ENCODE data around the gene ERC2.

The ERC2 gene

DNA sequence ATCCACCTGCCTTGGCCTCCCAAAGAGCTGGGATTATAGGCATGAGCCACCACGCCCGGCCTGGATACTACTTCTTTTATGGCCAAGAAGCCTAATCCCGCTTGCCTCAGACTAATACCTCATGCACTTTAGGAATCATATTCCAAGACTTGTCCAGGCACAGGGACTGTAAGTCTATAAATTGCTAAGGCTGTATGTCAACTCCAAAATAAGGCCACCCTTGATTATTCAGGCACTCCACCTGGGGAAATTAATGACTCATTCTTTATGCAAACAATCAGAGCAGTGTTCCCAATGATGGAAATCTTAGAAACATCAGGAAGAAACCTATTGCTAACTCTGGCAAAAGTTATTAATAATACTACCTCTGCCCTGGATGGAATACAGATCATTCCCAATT, 98.4 kb downstream of the ERC2 start (continued):
- no peak for TF ChIP-seq RARB (CRISPR knock-in tag; IDR thresholded peaks at IDR 0.05)

DNA sequence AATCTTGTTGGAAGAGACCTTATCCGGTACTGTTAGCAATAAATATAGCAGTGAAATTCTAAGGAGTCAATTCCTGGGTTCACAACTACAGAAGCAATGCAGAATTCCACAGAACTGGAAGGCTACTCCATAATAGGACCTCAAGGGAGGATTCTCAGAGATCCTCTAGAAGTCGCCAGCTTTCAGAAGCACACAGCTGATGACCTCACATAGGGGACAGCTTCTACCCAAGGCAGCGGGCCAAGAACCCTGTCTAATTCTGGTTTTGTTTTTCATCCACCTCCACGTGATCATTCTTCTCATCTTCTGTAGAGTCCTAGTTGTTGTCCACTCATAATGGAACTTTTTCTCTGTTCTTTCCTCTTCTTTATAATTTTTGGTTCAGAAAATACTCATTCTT, 99.4 kb downstream of the ERC2 start:
- no peak for TF ChIP-seq ISL1 (CRISPR knock-in tag; IDR thresholded peaks at IDR 0.05)
- ATAC-seq, result no peak

DNA sequence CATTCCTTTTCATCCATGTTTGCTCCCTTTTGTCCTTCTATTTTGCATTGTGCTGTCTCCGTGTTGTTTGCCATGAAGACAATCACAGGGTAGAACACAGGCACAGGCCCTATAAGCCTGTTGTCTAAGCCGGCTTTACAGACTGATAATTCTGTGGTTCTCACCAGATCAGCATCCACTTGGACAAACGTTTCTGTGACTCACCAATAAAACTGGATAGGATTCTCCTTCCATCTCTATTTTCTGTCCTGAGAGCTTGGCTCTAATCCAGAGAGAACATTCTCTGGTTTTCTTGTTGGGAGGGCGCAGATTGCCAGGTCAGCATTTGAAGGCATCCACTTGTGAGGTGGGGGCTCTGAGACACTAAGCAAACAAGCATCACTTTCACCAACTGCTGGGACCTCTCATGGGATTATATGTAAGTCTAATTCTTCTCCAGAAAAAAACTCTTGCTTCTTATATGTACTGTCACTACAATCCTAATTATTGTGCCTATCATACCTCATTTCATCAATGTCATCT, 101.6 kb downstream of the ERC2 start:
- no peak for ATAC-seq
- TF ChIP-seq, protein P1, sequence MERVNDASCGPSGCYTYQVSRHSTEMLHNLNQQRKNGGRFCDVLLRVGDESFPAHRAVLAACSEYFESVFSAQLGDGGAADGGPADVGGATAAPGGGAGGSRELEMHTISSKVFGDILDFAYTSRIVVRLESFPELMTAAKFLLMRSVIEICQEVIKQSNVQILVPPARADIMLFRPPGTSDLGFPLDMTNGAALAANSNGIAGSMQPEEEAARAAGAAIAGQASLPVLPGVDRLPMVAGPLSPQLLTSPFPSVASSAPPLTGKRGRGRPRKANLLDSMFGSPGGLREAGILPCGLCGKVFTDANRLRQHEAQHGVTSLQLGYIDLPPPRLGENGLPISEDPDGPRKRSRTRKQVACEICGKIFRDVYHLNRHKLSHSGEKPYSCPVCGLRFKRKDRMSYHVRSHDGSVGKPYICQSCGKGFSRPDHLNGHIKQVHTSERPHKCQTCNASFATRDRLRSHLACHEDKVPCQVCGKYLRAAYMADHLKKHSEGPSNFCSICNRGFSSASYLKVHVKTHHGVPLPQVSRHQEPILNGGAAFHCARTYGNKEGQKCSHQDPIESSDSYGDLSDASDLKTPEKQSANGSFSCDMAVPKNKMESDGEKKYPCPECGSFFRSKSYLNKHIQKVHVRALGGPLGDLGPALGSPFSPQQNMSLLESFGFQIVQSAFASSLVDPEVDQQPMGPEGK (CRISPR knock-in tag; IDR thresholded peaks at IDR 0.05; ENCODE audit: borderline replicate concordance), result no peak
- TF ChIP-seq GLIS3 (CRISPR knock-in tag; IDR thresholded peaks at IDR 0.05), result no peak
- TF ChIP-seq, protein P2, sequence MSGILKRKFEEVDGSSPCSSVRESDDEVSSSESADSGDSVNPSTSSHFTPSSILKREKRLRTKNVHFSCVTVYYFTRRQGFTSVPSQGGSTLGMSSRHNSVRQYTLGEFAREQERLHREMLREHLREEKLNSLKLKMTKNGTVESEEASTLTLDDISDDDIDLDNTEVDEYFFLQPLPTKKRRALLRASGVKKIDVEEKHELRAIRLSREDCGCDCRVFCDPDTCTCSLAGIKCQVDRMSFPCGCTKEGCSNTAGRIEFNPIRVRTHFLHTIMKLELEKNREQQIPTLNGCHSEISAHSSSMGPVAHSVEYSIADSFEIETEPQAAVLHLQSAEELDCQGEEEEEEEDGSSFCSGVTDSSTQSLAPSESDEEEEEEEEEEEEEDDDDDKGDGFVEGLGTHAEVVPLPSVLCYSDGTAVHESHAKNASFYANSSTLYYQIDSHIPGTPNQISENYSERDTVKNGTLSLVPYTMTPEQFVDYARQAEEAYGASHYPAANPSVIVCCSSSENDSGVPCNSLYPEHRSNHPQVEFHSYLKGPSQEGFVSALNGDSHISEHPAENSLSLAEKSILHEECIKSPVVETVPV (CRISPR knock-in tag; IDR thresholded peaks at IDR 0.05), result no peak
- no peak for TF ChIP-seq RARB (CRISPR knock-in tag; IDR thresholded peaks at IDR 0.05)
- TF ChIP-seq ZNF565 (CRISPR knock-in tag; conservative IDR thresholded peaks at IDR 0.05; ENCODE audit: low read depth), result no peak
- TF ChIP-seq ESRRG (CRISPR knock-in tag; IDR thresholded peaks at IDR 0.05), result no peak
- TF ChIP-seq, protein P3, sequence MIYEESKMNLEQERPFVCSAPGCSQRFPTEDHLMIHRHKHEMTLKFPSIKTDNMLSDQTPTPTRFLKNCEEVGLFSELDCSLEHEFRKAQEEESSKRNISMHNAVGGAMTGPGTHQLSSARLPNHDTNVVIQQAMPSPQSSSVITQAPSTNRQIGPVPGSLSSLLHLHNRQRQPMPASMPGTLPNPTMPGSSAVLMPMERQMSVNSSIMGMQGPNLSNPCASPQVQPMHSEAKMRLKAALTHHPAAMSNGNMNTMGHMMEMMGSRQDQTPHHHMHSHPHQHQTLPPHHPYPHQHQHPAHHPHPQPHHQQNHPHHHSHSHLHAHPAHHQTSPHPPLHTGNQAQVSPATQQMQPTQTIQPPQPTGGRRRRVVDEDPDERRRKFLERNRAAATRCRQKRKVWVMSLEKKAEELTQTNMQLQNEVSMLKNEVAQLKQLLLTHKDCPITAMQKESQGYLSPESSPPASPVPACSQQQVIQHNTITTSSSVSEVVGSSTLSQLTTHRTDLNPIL (CRISPR knock-in tag; IDR thresholded peaks at IDR 0.05; ENCODE audit: low read depth), result no peak
- TF ChIP-seq ZC3H10 (CRISPR knock-in tag; IDR thresholded peaks at IDR 0.05), result no peak
- no peak for TF ChIP-seq PPARA (CRISPR knock-in tag; IDR thresholded peaks at IDR 0.05; ENCODE audit: borderline replicate concordance)
- no peak for TF ChIP-seq ZFP3 (CRISPR knock-in tag; IDR thresholded peaks at IDR 0.05)
- TF ChIP-seq, protein P4, sequence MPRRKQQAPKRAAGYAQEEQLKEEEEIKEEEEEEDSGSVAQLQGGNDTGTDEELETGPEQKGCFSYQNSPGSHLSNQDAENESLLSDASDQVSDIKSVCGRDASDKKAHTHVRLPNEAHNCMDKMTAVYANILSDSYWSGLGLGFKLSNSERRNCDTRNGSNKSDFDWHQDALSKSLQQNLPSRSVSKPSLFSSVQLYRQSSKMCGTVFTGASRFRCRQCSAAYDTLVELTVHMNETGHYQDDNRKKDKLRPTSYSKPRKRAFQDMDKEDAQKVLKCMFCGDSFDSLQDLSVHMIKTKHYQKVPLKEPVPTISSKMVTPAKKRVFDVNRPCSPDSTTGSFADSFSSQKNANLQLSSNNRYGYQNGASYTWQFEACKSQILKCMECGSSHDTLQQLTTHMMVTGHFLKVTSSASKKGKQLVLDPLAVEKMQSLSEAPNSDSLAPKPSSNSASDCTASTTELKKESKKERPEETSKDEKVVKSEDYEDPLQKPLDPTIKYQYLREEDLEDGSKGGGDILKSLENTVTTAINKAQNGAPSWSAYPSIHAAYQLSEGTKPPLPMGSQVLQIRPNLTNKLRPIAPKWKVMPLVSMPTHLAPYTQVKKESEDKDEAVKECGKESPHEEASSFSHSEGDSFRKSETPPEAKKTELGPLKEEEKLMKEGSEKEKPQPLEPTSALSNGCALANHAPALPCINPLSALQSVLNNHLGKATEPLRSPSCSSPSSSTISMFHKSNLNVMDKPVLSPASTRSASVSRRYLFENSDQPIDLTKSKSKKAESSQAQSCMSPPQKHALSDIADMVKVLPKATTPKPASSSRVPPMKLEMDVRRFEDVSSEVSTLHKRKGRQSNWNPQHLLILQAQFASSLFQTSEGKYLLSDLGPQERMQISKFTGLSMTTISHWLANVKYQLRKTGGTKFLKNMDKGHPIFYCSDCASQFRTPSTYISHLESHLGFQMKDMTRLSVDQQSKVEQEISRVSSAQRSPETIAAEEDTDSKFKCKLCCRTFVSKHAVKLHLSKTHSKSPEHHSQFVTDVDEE (CRISPR knock-in tag; IDR thresholded peaks at IDR 0.05), result no peak
- TF ChIP-seq, protein P5, sequence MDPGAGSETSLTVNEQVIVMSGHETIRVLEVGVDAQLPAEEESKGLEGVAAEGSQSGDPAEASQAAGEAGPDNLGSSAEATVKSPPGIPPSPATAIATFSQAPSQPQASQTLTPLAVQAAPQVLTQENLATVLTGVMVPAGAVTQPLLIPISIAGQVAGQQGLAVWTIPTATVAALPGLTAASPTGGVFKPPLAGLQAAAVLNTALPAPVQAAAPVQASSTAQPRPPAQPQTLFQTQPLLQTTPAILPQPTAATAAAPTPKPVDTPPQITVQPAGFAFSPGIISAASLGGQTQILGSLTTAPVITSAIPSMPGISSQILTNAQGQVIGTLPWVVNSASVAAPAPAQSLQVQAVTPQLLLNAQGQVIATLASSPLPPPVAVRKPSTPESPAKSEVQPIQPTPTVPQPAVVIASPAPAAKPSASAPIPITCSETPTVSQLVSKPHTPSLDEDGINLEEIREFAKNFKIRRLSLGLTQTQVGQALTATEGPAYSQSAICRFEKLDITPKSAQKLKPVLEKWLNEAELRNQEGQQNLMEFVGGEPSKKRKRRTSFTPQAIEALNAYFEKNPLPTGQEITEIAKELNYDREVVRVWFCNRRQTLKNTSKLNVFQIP (CRISPR knock-in tag; IDR thresholded peaks at IDR 0.05; ENCODE audit: borderline replicate concordance, low read depth), result no peak
- TF ChIP-seq SNAI2 (CRISPR knock-in tag; IDR thresholded peaks at IDR 0.05), result no peak
- TF ChIP-seq TOX (CRISPR knock-in tag; IDR thresholded peaks at IDR 0.05; ENCODE audit: borderline replicate concordance), result no peak
- no peak for TF ChIP-seq CSDC2 (CRISPR knock-in tag; IDR thresholded peaks at IDR 0.05)
- TF ChIP-seq ZNF8 (CRISPR knock-in tag; IDR thresholded peaks at IDR 0.05), result no peak

DNA sequence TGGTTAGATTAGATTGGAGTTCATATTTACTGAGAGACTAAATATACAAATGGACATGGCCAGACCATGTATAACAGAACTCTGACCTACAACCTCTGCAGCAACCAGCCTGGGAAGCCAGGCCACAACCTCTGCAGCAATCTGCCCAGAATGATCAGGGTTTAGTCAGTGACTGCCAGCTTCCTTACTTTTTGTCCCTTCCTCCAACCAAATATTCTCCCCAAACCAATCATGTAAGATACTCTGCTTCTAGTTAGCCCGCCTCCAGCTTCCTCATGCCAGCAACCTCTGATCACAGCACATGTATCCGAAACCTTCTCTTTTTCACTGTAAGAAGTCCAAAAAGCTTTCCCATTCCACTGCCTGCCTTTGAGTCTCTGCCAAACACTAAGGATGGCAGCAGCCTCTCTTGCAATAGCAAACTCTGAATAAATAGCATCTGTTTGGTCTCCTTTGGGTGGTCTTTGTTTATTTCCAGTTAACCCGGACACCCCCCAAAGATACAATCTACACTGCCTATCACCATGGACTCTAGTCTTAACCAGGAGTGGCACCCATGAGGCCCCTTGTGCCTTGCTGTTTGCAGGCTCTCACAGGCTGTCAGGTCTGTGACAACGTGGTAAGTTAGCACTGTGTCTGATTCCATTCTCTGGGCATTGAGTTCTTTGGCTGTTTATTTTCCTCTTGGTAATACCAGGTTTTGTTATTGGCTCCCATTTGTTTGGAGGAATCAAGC, 102.2 kb downstream of the ERC2 start:
- TF ChIP-seq, protein P4 (CRISPR knock-in tag; IDR thresholded peaks at IDR 0.05), result no peak
- TF ChIP-seq CSDC2 (CRISPR knock-in tag; IDR thresholded peaks at IDR 0.05) (no peak), ISL1 (CRISPR knock-in tag; IDR thresholded peaks at IDR 0.05) (no peak)
- ATAC-seq, result no peak

Measured in SK-N-SH treated with all-trans-retinoic acid at 6 μM for 48 hours (cell line).